ENCODE measurements around the gene OPN1SW.
A peak's percentile ranks its signal among the peaks of the same experiment; 100 is the strongest.

The OPN1SW gene

DNA sequence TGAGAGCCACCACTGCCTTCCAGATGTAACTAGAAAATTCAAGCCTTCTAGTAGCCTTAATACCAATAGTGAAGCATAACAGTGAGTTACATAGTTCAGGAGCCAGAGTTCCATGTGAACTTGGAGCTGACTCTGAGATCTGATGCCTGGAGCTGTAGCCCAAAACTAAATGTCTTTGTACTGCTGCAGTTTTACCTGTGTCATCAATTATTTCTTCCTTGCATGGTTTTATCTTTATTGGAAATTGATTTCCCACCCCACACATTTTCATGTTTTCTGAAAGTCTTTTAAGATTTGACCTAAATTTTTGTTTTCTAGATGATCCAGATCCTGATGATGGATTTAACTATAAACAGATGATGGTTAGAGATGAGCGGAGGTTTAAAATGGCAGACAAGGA, 17.0 kb downstream of the OPN1SW start:
- DNase-seq (ENCODE audit: low spot score) = no peak

DNA sequence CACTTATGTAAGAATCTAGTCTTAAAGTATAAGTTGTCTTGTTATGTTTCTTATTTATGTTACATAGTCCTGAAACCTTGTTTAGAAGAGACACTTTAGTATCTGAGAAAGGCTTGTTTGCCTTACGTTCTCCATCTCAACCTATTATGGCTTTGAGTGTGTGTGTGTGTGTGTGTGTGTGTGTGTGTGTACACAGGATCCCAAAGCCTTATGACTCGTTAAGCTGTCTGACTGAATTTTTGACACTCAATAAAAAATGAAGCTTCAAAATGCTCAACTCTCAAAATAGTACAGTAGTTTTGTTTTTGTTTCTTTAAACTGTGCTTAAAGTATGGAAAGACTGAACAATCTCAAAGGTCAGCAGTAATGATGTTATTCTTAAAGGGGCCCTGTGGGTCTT, 18.4 kb downstream of the OPN1SW start:
- no peak for DNase-seq (ENCODE audit: low spot score)

DNA sequence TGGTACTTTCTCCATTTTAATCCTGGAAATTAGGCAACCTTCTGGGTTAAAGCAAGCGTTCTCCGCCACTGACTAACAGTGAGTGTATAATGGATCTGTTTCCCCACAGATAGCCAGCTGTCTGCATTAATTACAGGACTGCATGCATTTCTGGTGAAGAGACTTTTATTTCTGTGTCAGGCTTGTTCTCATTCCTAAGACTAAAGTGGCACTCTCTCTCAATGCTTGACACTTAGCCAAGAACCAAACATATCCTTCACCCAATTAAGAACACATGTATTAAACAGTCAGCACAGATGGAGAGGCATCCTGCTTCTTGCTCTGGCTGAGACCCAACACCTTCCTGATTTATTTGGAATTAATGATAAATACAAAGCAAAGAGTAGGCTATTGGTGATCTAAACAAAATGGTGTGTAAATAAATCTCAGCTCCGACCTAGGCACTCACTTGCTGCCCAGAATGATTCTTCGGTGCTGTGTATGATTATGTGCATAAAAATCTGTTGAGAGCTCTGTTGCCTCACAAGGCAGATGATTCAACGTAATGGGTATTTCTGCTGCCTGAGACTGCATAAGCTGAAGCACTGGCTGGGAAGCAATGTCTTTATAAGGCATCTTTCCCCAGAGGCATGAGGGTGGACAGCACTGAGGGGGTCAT, 19.6 kb downstream of the OPN1SW start:
- no peak for DNase-seq (ENCODE audit: low spot score)

DNA sequence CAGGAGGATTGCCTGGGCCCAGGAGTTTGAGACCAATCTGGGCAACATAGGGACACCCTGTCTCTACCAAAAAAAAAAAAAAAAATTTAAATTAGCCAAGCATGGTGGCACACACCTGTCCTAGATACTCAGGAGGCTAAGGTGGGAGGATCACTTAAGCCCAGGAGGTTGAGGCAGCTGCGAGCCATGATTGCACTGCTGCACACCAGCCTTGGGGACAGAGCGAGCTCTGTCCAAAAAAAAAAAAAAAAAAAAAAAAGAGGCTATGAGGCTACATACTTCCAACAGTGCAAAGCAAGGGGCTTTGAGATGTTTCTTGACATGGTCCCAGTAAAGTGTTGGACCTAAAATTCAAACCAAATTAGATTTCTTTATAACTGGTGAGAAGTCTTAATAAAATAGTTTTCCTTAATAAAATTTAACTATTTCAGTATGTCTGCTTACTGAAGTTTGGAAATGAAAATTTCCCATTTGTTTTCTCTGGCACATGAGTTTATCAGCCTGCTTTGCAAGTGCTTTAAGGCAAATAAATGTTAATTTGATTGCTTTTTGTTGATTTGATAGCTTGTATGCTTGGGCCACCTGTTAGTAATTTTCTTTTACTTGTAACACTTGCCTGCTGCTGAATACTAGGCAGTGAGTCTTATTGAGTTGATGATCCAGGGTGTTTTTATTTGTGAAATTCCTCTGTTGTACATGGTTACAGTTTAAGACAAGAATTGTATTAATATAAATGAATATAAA, 20.3 kb downstream of the OPN1SW start:
- no peak for DNase-seq (ENCODE audit: low spot score)

DNA sequence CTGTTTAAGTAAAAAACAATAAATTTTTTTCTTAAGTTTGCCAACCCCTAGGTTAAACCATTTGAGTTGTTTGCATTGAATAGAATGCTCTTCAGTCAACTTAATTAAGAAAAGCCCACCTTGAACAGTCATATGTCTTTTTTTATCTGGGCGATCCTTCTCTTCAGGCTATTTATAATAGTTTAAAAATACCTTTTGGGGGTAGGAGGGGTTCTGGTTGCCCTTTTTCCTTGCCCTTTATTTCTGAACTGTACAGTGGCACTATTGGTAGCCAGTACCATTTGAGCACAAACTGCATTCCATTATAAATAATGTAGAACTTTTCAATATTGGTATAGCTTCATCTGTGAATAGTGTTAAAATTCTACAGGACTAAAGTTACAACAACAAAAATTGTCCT, 23.3 kb downstream of the OPN1SW start:
- DNase-seq (ENCODE audit: low spot score) = no peak

DNA sequence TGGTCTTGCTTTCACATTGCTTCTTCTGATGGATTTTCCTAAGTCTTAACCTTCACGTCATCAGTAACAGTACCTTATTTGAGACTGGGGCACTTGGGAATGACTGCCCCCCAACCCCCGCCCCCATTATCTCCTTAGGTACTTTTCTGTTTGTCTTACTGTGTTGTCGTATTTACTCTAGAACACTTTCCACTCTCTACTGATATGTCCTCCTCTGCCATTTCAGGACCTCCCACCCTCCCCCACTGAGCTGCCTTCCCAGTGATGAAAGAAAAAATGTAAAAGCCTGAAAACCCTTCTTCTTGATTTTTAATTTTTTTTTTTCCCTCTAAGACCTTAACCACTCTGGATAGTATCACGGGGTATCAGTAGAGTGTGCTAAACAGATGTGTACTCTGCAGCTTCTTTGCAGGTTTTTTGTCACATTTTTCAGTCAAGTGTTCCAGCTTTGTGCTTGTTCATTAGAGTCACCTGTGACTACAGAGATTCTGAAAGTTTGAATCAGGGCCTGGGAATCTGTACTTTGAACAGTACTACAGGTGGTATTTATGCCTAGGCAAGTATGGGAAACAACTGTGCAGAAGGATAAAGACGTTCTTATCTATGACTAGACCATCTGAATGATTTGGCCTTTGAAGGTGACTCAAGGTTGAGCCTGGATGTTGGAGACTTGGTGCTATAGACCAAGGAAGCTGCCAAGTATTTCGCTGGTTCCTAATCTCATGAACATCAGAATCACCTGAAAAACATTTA, 28.1 kb downstream of the OPN1SW start:
- DNase-seq (ENCODE audit: low spot score) = no peak

- DNase-seq (ENCODE audit: low spot score) = no peak
Observed at GRCh38 chr7:128745706-128746105, 29.9 kb downstream of the OPN1SW start.

- DNase-seq (ENCODE audit: low spot score) = no peak
Observed at GRCh38 chr7:128744366-128744905, 31.2 kb downstream of the OPN1SW start.

DNA sequence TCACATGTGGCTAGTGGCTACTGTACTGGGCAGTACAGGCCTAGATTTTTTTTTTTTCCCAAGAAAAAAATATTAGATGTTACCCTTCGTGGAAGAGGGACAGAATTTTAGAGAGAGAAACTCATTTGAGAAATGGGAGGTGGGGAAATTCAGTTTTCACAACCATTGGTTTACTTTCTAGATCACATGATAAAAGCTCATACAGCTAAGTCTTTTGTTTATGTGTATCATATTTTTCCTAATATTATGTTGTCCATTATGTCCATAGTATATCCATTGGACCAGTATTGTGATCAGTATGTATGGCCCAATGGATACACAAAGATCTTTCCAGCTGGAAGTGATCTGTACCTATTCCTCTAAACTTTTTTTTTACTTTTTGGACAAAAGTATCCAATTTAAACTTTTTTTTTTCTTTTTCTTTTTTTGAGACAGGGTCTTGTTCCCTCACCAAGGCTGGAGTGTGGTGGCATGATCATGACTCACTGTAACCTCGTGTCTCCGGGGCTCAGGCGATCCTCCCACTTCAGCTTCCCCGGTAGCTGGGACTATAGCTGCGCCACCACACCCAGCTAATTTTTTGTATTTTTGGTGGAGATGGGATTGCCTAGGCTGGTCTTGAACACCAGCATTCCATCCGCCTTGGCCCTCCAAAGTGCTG, 32.4 kb downstream of the OPN1SW start:
- no peak for DNase-seq (ENCODE audit: low spot score)

DNA sequence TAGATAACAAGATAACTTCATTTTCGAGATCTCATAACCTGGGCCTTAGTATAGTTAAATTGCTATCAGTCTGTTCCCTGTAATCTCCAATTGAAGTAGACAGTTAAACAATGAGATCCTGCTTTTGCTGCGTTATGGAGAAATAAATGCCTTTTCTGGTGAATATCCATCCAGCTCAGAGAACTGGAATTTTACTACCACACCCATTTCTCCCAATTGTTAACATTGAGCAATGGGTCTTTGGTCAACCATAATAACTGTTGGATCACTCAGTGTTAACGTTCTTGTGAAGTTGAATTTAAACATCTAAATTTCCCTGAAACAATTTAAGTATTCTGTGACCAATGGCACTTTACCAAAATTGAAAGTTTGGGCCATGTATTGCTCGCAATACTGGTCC, 33.4 kb downstream of the OPN1SW start:
- DNase-seq (ENCODE audit: low spot score) = no peak

DNA sequence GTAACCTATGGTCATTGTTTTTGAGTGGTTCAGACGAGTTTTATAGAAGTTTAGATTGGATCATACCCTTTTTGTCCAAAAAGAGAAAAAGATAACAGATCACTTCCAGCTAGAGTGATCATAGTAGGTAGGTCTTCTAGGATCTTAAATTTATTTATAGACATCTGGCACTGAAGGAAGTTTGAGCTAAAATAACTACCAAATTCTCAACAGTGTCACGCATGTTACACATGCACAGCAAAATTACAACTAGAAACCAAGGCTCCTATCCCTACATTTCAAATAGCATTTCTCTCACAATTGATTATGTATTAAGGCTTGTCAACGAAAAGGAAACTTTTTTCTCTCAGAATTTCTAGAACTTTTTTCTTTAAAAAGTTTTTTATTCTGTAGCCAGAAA, 34.1 kb downstream of the OPN1SW start:
- DNase-seq (ENCODE audit: low spot score) = no peak

GRCh38 chr7:128740996-128741395, 34.6 kb downstream of the OPN1SW start:
- no peak for DNase-seq (ENCODE audit: low spot score)

GRCh38 chr7:128739990-128740682, 35.5 kb downstream of the OPN1SW start:
- no peak for DNase-seq (ENCODE audit: low spot score)

DNA sequence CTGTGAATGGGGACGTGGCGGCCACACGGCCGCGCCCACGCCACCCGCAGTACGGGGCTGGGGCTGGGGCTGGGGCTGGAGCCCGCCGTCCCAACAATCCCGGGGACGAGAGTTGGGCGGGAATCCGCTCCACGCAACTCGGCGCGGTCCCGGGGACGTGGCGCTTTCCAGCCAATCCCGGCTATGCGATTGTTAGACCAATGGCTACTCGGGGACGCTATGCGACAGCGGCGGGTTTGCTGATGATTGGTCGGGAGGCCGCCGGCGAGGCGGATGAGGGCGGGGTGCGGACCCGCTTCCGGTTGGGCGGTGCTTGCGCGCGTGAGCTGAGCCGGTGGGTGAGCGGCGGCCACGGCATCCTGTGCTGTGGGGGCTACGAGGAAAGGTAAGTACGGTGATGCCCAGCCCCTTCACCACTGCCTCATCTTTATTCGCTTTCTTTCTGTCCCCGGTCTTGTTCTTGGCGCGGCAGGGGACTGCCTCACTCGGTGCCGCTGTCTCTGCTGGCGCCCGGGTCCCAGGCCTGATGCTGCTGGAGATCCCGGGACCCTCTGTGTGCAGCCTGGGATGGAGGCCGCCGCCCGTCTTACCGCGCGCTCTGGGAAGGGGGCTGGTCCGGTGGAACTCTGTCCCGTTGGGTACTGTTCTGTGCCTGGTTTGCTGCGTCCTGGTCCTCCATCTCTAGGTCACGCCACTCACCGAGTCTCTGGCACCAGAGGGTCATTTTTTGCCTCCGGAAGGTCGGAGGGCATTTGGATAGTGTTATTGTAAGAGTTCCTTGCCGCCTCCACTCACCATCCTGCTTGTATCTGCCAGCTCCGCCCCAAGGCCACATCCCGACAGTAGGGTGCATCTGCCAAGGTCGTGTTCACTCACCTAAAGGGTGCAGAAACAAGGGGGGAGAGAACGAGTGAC, 36.3 kb downstream of the OPN1SW start, which contains the start of gene CALU:
CALU (plus strand) TSS at position 312 of the 915 bp plus-strand sequence. CDS start 9,225 bp downstream, outside the sequence.
- peak; percentile 89 for DNase-seq (ENCODE audit: low spot score)

GRCh38 chr7:128738570-128739047, 37.0 kb downstream of the OPN1SW start:
- DNase-seq (ENCODE audit: low spot score) = no peak

DNA sequence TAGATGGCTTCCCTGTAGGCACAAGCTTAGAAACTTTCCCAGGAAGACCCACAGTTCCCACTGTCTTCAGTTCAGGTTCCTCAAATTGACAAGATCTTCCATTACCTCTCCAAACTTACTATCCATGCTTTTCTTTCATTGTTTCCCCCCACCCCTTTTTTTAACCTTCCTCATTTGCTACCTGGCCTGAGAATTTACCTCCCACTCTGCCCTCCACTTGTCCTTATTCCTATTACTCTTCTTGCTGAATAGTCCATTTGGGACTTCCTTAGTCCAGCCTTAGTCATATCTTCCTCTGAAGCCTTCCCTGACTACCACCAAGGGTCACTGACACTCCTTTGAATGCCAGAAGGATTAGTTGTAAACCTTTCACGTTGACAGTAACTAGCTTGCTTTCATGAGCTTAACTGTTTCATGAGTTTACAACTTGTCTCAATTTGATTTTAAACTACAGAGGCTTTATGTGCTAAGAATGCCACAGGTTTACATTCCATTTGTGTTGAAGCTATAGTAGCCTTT, 37.7 kb downstream of the OPN1SW start:
- DNase-seq (ENCODE audit: low spot score) = no peak

DNA sequence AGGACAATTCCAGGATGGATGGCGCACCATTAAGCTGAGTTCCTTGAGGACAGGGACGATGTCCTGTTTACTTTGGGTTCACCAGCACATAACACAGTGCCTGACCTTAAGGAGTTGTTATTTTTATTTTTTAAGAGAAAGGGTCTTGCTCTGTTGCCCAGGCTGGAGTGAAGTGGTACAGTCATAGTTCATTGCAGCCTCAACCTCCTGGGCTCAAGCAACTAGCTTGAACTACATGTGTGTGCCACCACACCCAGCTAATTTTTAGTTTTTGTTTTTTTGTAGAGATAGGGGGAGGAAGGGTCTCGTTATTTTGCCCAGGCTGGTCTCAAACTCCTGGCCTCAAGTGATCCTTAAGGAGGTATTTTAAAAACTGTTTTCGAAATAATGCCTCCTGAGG, 38.2 kb downstream of the OPN1SW start:
- no peak for DNase-seq (ENCODE audit: low spot score)

DNA sequence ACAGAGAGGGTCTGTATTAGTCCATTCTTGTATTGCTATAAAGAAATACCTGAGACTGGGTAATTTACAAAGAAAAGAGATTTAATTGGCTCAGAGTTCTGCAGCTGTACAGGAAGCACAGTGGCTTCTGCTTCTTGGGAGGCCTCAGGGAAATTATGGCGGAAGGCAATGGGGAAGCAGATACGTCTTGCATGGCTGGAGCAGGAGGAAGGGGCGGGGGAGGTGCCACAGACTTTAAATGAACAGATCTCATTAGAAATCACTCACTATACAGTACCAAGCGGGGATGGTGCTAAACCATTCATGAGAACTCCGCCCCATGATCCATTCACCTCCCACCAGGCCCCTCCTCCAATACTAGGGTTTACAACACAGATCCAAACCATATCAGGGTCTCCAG, 40.2 kb downstream of the OPN1SW start:
- DNase-seq (ENCODE audit: low spot score) = no peak

- DNase-seq (ENCODE audit: low spot score) = no peak
Observed at GRCh38 chr7:128734890-128735289, 40.7 kb downstream of the OPN1SW start.

DNA sequence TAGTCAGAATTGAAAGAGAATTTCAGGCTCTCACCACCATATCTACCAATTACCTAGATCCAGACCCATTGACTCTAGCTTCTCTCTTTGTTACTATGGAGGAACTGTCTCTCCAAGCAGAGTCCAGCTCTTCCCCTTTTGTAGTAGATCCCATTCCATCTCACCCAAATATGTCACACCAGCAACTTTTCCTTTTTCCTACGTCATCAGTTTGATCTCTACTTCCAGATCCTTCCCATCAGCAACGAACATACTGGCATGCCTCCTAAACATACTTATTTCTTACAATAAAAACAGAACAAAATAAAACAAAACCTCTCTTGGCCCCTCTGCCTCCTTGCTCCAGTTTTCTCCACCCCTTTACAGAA, 42.3 kb downstream of the OPN1SW start:
- no peak for DNase-seq (ENCODE audit: low spot score)

All from hematopoietic multipotent progenitor cell treated with erythropoietin and hydrocortisone succinate and interleukin-3 and kit ligand, for 15 days (in vitro differentiated cells).